GM18861 (cell line): ENCODE data around the gene IGF1R.

ENCODE experiments used
- ATAC-seq: cut with Tn5 transposase; IDR thresholded peaks from one replicate; pipeline ENCODE4 v1.9.1; 2021; ENCODE audit not compliant: unreplicated experiment

Gene IGF1R

DNA sequence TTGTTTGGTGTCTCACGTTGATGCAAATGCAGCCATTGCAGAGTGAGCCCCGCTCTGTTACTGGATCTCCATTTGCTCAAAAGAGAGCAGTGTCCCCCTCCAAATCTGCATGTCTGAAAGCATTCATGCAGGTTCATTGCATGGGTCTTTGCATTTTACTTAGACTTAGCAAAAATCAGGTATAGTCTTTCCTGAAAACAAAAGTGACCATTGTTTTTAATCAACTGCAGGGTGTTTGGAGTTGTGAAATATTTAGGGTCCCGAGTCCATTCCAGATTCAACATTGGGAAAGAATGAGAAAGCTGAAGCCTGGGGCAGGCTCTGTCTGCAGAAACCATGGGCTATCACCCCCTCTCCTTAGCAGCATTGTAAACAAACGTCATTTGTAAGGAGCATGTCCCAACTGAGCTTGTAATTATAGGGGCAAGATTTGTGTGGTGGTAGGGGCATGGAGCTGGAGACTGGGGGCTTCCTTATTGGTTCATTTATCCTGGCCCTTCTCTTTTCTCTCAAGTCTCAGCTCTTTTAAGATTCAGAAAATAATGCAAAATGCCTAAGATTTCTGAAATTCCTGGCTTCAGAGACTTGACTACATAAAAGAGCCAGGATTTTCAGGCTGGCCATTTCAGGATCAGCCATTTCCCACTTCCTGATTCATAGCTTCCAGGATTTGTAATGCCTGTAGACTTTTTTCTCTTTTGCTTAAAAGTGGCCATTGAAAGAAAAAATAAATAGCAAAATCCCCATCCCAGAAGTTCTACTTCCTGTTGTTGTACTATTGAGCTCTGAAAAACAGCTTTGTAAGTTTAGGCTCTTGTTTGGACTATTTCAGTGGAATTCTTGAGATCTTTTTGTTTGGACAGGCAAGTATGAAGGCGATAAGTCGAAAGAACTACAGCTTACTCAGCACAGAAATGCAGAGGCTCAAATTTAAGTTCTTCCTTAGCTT is 23.0 kb downstream of the IGF1R start:
- ATAC-seq: no peak

DNA sequence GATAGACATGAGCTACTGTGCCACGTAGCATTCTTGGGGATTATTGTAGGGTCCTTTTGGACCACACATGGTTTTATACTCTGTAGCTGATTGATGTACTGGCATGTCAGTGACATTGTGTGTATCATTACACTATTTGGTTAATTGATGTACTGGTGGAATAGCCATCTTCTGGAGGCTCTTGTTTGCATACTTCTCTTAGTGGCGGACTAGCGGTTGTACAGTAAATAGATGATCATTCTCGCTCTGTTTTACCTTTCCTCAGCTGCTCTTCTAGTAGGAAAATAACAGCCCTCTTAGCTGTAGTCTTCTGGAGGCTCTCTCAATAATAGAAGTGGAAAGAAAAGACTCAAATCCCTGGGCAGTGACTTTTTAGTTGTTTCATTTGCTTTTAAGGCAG is 24.8 kb downstream of the IGF1R start:
- no peak for ATAC-seq

- ATAC-seq: no peak
These were observed 26.0 kb downstream of the IGF1R start for GRCh38 chr15:98674336-98674735.

DNA sequence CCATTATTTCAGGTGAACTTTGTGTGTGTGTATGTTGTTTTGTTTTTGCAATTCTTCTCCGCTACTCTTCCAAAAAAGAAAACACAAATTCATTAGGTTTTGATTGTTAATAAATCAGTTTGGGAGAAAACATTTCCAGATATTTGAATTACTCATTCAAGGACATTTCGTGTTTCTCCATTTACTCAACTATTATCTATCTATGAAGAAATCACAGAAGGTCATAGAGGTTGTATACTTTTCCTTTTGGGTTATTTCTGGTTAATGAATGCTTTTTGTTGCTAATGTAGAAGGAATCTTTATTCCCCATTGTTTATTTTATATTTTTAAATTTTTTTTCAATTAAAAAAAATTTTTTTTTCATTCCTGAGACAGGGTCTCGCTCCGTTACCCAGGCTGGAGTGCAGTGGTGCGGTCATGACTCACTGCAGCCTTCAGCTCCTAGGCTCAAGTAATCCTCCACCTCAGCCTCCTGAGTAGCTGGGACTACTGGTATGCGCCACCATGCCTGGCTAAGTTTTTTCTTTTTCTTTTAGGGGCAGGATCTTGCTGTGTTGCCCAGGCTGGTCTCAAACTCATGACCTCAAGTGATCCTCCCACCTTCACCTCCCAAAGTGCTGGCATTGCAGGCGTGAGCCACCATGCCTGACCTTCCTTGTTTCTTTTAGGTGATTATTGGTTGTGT is 28.4 kb downstream of the IGF1R start:
- ATAC-seq: no peak

DNA sequence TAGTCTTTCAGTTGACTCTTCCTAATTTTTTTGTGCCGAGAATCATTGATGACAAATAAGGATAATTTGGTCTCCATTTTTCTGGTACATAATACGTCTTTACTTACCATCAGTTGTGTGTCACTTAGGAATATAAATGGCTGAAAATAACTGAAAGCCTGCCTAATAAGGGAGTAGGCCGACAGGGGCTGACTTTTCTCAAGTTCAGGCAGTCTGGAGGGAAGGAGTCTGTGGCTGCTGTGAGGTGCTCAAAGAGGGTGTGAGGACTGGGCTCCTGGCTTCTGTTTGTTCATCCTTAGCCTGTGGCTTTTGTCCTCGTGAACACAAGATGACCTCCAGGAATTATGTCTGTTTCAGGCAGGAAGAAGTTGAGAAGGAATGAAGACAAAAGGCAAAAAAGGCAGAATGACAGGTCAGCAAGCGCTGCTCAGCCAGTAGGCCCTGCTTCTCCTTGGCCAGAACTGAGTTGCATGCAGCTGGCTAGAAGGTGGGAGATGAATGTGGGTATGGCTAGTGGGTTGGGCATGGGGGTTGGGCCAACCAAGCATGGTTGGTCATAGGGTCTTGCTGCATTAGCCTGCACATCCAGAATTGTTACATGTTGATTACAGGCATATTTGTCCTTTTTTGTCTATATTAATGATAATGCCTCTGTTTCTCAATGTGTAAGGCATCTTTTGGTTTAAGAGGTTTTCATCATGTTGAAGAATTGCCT is 29.2 kb downstream of the IGF1R start:
- ATAC-seq: no peak

- ATAC-seq: no peak
These were observed 30.1 kb downstream of the IGF1R start for GRCh38 chr15:98678484-98678883.

- ATAC-seq: no peak
These were observed 32.7 kb downstream of the IGF1R start for GRCh38 chr15:98681061-98681460.

GRCh38 chr15:98682992-98683701 is 34.8 kb downstream of the IGF1R start:
- ATAC-seq: no peak

DNA sequence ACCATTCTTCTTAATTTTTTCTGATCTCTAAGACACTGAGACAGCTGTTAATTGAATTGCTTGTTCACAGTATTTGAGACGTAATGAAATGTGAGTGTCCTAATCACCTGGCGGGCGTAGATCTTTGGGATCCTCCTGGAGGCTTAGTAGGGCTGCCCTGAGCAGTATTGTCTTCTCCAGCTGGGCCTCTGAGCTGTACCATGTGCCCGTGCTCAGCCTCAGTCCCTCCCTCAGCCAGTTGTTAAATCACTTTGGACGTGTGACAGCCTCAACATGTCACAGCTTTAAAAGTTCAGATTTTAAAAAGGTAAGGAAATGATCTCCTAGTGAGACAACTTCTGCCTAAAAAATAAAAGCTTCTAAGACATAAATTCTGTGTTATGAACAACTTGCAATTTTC is 35.5 kb downstream of the IGF1R start:
- ATAC-seq: no peak

- no peak for ATAC-seq
These were observed 36.1 kb downstream of the IGF1R start for GRCh38 chr15:98684436-98684835.

- ATAC-seq: no peak
These were observed 36.7 kb downstream of the IGF1R start for GRCh38 chr15:98684995-98685525.

- no peak for ATAC-seq
These were observed 38.6 kb downstream of the IGF1R start for GRCh38 chr15:98686983-98687382.

GRCh38 chr15:98689431-98689861 is 41.1 kb downstream of the IGF1R start:
- ATAC-seq: no peak

GRCh38 chr15:98690272-98690950 is 42.1 kb downstream of the IGF1R start:
- ATAC-seq: no peak

DNA sequence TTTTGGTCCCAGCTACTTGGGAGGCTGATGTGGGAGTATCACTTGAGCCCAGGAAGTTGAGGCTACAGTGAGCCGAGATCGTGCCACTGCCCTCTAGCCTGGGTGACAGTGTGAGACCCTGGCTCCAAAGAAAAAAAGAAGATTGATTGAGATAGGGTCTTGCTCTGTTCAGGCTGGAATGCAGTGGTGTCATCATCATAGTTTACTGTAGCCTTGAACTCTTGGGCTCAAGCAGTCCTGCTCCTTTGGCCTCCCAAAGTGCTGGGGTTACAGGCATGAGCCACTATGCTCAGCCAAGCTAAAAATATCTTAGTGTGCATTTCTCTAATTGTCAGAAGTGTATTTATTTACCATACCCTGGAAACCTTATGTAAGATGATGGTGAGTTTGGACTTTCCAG is 43.9 kb downstream of the IGF1R start:
- ATAC-seq: no peak

DNA sequence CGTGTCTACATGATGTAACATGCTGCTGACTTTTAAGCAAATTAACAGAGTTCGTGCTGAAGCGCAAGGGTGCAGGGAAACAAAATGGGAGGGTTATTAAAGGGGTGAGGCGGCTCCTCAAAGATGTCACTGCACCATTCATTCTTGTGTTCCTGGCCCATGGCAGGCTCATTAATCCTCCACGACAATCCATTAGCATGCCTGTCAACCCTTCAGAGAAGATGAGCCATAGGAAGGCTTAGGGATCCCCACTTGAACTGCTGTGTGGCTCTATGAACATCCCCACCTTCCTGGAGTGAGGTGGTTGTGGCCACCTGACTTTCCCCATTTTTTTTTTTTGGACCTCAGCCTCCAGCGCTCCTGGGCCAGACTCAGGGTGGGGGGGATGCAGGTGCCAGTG is 45.8 kb downstream of the IGF1R start:
- ATAC-seq: no peak

GRCh38 chr15:98698792-98699191 is 50.5 kb downstream of the IGF1R start:
- no peak for ATAC-seq

- no peak for ATAC-seq
These were observed 51.5 kb downstream of the IGF1R start for GRCh38 chr15:98699591-98700424.

- ATAC-seq: no peak
These were observed 52.2 kb downstream of the IGF1R start for GRCh38 chr15:98700519-98700918.
